Large intestine (tissue), 3 donors: Measurements from ENCODE around the gene DIDO1. TPM values are rescaled to one million over a fixed set of nuclear protein-coding genes. Genes with fewer than 3 reads are reported as not detected.
"Not testable (repeated sequence)": the region's sequence is repeated elsewhere in the genome, so short reads cannot be mapped to it uniquely, and the experiment has no call there.

ENCODE experiments used
- DNase-seq, 2 donors: peaks; one replicate each; pipeline versions ENCODE4 v3.0.0 to v3.0.0-alpha.2; 2013
- H3K27ac ChIP-seq: one replicate; pipeline ENCODE4 v1.5.1; 2013; ENCODE audit warnings: low read length
- H3K27me3 ChIP-seq: 2 replicates; pipeline ENCODE4 v1.6.1; 2013; ENCODE audit warnings: low read length; ENCODE audit not compliant: control insufficient read depth, insufficient read depth
- H3K36me3 ChIP-seq: 2 replicates; pipeline ENCODE4 v1.6.1; 2013; ENCODE audit warnings: low read length; ENCODE audit not compliant: control insufficient read depth, insufficient read depth
- H3K4me1 ChIP-seq: one replicate; pipeline ENCODE4 v1.6.1; 2013; ENCODE audit warnings: low read length; ENCODE audit not compliant: control insufficient read depth, insufficient read depth
- H3K4me3 ChIP-seq: one replicate; pipeline ENCODE4 v1.5.1; 2013; ENCODE audit warnings: low read length
- H3K9me3 ChIP-seq: one replicate; pipeline ENCODE4 v1.6.1; 2013; ENCODE audit warnings: mild to moderate bottlenecking, low read depth, low read length, moderate library complexity; ENCODE audit not compliant: control insufficient read depth
- WGBS: methylation state at CpG from one replicate; pipeline ENCODE4 v1.1.5; 2013; ENCODE audit warnings: low lambda C conversion rate; ENCODE audit not compliant: insufficient coverage; 5-methylcytosine and 5-hydroxymethylcytosine counted together
- polyA plus RNA-seq: library from polyadenylated mRNA; unstranded; fragments of 120-200 nt; gene quantifications from one replicate; pipeline ENCODE4 v1.2.1, GENCODE V29; 2013

The DIDO1 gene
- polyA plus RNA-seq, 1 donor, result 51.6 TPM

DNA sequence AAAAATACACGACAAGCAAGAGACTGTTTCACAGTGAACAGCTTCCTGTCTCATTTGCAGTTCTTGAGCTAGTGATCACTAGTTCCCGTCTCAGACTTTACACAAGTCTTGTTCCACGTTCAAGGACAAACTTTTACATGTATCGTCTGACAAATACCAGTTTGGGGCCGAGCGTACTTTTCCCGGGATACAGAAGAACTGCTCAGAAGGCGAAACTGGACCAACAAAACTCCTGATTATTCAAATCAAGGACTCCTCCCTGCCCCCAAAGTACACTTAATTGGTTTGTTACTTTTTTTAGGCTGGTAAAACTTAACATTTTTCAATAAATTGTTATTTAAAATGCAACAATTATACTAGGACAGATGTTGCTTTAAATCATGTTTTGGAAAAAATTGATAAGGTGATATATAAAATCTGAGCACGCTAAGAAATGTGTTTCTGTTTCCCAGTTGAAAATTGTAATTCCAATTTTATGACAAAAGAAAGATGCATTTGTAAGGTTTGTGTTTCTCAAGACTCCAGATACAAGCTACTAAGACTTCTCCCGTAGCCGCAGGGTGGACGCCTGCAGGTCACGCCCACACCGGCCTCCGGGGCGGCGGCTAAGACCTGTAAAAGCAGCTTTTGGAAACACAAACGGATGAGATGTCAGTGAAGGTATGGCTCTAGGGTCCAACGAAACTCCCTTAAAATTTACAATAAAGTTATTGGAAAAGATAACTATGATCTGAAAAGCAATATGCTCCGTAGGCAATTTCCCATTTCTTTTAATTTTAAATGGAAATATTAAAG lies 47.9 kb downstream of the DIDO1 start:
- no peak overlapping the region for H3K4me3 ChIP-seq
- 93% methylated on average over 3 of the region's 20 CpGs for WGBS
- peaks cover 4% of the 10 kb centered on the region for H3K9me3 ChIP-seq
- H3K27ac ChIP-seq, result no peak overlapping the region
- H3K36me3 ChIP-seq, result peaks cover 17% of the 10 kb centered on the region
- no peak for DNase-seq
- H3K27me3 ChIP-seq, result peaks cover 3% of the 10 kb centered on the region
- peaks cover 5% of the 10 kb centered on the region for H3K4me1 ChIP-seq

DNA sequence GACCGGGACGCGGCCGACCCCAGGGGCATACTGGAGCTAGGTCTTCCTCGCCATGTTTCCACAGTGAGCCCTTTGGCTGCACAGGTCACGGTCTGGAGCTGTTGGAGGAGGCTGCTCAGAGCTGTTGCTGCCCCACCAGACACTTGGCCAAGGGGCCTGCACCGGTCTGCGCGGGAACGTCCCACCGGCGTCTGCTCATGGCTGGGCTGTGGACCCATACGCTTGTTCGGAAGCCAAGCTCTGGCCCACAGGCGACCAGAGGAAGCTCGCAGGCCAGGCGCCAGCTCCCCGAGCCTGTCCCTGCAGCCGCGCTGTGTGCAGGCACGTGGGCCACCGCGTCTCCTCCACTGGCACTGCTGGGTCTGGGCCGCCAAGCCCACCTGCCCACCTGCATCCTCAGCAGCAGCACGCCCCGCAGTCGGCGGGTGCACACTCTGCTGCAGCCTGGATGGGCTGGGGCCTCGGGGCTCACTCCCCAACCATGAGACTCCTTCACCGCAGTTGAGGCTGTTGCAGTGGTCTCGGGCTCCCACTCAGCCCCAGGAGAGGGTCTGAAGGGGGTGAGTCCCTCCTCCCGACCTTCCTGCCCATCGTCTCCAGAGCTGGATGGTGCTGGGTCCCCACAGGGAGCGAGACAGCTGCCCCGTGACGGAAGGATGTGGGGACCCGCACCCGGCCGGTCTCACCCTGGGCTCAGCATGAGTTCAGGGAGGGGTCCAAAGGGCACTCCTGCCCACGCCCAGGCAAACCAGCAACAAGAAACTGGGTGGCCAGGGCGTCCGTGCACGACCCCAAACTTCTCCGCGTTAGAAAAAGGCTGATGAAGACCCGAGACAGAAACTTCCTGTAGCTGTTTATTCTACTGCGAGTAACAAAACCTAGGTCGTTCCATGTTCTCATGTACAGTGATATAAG lies 49.1 kb downstream of the DIDO1 start:
- Histone ChIP-seq H3K4me3 (no peak overlapping the region), H3K36me3 (peaks cover 17% of the 10 kb centered on the region), H3K27ac (no peak overlapping the region), H3K27me3 (peaks cover 6% of the 10 kb centered on the region), H3K9me3 (peaks cover 4% of the 10 kb centered on the region), H3K4me1 (peaks cover 5% of the 10 kb centered on the region)
- 73% methylated on average over 2 of the region's 48 CpGs for WGBS
- DNase-seq, result peak in 1 of 2 donors; percentile 28

DNA sequence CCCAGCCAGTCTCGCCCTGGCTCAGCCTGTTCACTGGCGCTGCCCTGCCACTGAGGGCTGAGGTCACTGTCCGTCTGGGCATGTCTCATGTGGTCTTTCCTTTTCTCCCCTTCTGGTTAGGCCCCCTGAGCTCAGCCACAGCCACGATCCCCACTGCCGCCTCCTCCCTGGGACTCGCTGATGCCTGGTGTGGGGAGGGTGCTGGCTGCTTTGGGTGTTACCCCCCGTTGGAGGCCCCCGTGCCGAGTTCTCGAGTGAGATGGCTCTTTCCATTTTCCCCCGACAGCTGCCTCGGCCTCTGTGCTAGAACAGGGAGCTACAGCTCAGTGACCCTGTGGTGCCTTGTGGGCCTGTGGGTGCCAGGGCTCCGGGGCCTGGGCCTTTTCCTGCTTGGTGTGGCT lies 49.8 kb downstream of the DIDO1 start:
- H3K36me3 ChIP-seq, result peaks cover 11% of the 10 kb centered on the region
- peaks cover 5% of the 10 kb centered on the region for H3K4me1 ChIP-seq
- H3K4me3 ChIP-seq, result no peak overlapping the region
- no peak for DNase-seq
- peaks cover 6% of the 10 kb centered on the region for H3K27me3 ChIP-seq
- no CpG with 5 or more reads among the region's 13 CpGs for WGBS
- H3K9me3 ChIP-seq, result peaks cover 4% of the 10 kb centered on the region
- H3K27ac ChIP-seq, result no peak overlapping the region

DNA sequence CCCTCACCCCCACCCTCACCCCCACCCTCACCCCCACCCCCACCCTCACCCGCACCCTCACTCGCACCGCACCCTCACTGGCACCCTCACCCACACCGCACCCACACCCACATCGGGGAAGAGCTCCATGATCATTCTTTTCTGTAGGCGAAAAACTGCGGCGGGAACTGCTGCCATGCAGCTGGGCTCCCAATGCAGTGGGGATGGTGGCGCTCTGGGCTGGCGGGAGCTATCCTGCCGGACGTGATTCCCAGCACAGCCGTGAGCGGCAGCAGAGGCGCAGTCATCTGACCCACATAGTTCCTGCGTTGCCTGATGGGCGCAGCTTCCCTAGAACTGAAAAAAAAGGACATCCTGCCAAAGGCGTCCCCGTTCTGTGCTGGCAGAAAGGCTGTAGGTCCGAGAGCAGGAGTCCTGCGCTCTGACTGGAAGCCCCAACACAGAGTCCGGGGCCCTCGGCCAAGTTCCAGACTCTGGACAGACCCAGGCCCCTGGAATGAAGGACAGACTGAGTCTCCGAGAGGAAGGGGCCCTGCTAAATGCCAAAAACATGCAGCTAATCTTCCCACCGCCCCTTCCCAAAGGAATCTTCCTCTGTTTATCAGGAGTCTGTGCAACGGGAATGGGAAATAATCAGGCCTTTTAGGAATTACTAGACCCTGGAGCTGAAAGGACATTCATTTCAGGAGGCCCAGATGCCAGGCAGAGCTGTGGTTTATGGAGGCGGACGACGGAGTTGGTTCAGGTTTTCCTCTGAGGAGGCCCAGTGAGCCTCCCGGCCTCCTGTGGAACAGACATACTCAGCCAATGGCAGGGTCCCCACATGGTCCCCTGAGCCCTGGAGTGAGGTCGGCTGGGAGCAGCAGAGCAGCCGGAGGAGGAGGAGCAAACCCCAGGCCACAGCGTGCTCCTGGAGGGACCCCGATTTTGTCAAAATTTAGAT lies 50.6 kb downstream of the DIDO1 start:
- Histone ChIP-seq H3K4me3 (no peak overlapping the region), H3K36me3 (peaks cover 4% of the 10 kb centered on the region), H3K27me3 (peaks cover 9% of the 10 kb centered on the region), H3K4me1 (peaks cover 5% of the 10 kb centered on the region), H3K9me3 (peaks cover 4% of the 10 kb centered on the region), H3K27ac (no peak overlapping the region)
- DNase-seq, result peak in 1 of 2 donors; percentile 53
- no CpG with 5 or more reads among the region's 34 CpGs for WGBS

DNA sequence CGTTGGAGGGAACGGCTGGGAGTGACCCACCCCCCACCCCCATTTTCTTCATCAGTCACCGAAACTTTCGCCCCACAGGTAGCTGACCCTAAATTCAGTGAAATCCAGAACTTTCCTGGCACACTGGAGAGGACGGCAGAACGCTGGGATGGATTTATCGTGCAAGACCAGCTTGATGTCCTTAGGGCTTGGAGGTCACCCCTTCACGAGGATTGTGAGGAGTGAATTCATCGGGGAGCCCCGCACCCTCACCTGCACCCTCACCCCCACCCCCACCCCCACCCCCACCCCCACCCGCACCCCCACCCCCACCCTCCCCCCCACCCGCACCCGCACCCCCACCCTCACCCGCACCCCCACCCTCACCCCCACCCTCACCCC lies 51.4 kb downstream of the DIDO1 start:
- no CpG with 5 or more reads among the region's 14 CpGs for WGBS
- H3K27ac ChIP-seq, result no peak overlapping the region

DNA sequence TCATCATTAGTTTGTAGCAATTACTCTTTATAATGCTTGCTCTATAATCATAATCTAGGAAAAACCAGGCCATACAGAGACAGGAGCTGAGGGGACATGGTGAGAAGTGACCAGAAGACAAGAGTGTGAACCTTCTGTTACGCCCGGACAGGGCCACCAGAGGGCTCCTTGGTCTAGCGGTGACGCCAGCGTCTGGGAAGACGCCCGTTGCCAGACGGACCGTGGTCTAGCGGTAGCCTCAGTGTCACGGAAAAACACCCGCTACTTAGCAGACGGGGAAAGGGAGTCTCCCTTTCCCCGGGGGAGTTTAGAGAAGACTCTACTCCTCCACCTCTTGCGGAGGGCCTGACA lies 52.6 kb downstream of the DIDO1 start:
- no CpG with 5 or more reads among the region's 15 CpGs for WGBS

More for the DNA sequence above, 51.4 kb downstream of the DIDO1 start:
- H3K4me1 ChIP-seq, result peaks cover 5% of the 10 kb centered on the region
- peaks cover 11% of the 10 kb centered on the region for H3K27me3 ChIP-seq
- H3K36me3 ChIP-seq, result no peaks in the 10 kb centered on the region
- H3K9me3 ChIP-seq, result peaks cover 4% of the 10 kb centered on the region
- H3K4me3 ChIP-seq, result no peak overlapping the region
- DNase-seq, result no peak

DNA sequence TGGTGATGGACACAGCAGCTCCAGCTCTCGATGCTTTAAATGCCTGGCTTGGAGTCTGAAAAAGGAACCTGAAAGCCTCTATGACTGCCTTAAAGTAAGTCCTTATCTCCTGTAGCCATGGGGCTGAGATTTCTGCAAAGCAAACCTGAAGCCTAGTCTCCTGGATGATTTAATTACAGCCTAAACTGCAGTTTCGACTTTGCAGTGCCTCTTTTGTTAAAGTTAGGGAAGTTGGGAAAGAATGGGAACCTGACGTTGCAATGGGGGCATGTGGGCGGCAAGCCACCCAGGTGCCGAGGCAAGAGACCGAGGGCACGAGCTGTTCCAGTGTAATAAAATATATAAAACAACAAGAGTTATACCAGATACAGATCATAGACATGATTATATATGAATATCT lies 53.0 kb downstream of the DIDO1 start:
- Histone ChIP-seq H3K9me3 (no peaks in the 10 kb centered on the region), H3K27ac (no peak overlapping the region), H3K36me3 (no peaks in the 10 kb centered on the region), H3K4me3 (no peak overlapping the region), H3K27me3 (peaks cover 8% of the 10 kb centered on the region), H3K4me1 (peaks cover 5% of the 10 kb centered on the region)
- no peak for DNase-seq
- 100% methylated on average over 2 of the region's 7 CpGs for WGBS

More for the DNA sequence above, 52.6 kb downstream of the DIDO1 start:
- H3K36me3 ChIP-seq, H3K9me3 ChIP-seq, H3K27me3 ChIP-seq, DNase-seq, H3K4me1 ChIP-seq, H3K27ac ChIP-seq, H3K4me3 ChIP-seq: not testable (repeated sequence)

DNA sequence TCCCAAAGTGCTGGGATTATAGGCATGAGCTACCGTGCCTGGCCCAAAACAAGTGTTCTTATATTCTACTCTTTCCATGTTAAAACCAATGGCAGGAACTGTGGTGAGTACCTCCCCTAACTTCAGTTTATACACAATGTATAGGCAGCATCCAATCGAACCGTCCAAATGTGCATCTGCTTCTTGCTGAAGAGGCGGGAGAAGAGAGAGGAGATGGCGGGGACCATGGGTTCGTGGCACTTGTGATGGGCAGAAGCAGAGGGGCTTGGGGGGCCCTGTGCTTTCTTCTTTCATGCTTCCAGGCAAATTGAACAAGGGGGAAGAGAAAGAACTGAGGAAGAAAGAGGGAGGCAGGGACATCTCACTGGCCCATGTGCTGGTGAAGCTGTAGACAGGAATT lies 53.4 kb downstream of the DIDO1 start:
- H3K36me3 ChIP-seq, result no peaks in the 10 kb centered on the region
- H3K4me1 ChIP-seq, result peaks cover 5% of the 10 kb centered on the region
- H3K27me3 ChIP-seq, result peaks cover 8% of the 10 kb centered on the region
- no peak overlapping the region for H3K4me3 ChIP-seq
- no peak for DNase-seq
- H3K27ac ChIP-seq, result no peak overlapping the region
- no CpG with 5 or more reads among the region's 6 CpGs for WGBS
- no peaks in the 10 kb centered on the region for H3K9me3 ChIP-seq

DNA sequence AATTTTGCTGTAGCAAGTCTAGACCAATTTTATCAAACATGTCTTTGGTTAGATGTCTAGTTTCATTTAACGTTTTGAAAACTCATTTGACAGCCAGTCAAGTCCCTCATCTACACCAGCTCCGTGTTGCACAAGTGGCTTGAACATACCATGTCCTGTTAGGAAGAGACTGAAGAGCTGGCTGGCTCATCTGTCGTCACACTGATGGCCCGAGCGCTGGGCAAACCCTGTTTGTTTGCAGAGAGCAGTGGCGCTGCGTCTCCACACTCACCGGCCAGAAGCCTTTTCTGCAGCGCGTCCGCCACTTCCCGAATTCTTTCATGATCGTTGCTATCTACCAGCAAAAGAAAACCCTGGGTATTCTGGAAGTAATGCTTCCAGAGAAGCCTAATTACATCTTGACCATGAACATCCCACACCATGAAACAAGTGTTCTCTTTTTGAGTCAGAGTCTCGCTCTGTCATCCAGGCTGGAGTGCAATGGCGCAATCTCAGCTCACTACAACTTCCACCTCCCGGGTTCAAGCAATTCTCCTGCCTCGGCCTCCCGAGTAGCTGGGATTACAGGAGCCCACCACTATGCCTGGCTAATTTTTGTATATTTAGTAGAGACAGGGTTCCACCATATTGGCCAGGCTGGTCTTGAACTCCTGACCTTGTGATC lies 54.0 kb downstream of the DIDO1 start:
- no peaks in the 10 kb centered on the region for H3K36me3 ChIP-seq
- no CpG with 5 or more reads among the region's 18 CpGs for WGBS
- H3K9me3 ChIP-seq, result no peaks in the 10 kb centered on the region
- no peak overlapping the region for H3K27ac ChIP-seq
- H3K4me1 ChIP-seq, result peaks cover 4% of the 10 kb centered on the region
- DNase-seq, result no peak
- H3K4me3 ChIP-seq, result no peak overlapping the region
- H3K27me3 ChIP-seq, result peaks cover 8% of the 10 kb centered on the region
